Upper lobe of right lung (tissue), 1 donor: Measurements from ENCODE around the gene SLC2A6. TPM values are rescaled to one million over a fixed set of nuclear protein-coding genes. Genes with fewer than 3 reads are reported as not detected.

Source experiments
- ATAC-seq: fragments of 200-7000 bp; cut with Tn5 transposase; one replicate; pipeline ENCODE4 v1.9.1; 2020; ENCODE audit warnings: mild to moderate bottlenecking, moderate library complexity
- DNase-seq: peaks from one replicate; pipeline ENCODE4 v3.0.0-alpha.2; 2020
- H3K27ac ChIP-seq: fragments of 200-600 bp; one replicate; pipeline ENCODE4 v1.8.0; 2022
- H3K27me3 ChIP-seq: fragments of 200-600 bp; one replicate; pipeline ENCODE4 v1.8.0; 2022; ENCODE audit warnings: mild to moderate bottlenecking
- H3K36me3 ChIP-seq: fragments of 200-600 bp; one replicate; pipeline ENCODE4 v1.8.0; 2022
- H3K4me1 ChIP-seq: fragments of 200-600 bp; one replicate; pipeline ENCODE4 v1.8.0; 2022
- H3K4me3 ChIP-seq: fragments of 200-600 bp; one replicate; pipeline ENCODE4 v1.8.0; 2022; ENCODE audit warnings: mild to moderate bottlenecking
- H3K9me3 ChIP-seq: fragments of 200-600 bp; one replicate; pipeline ENCODE4 v1.8.0; 2022
- CTCF ChIP-seq: fragments of 200-600 bp; IDR thresholded peaks from one replicate; pipeline ENCODE4 v1.8.0; 2022; ENCODE audit warnings: antibody characterized with exemption
- intact Hi-C: fragments of 100-400 bp; cut with DNase I; formaldehyde crosslinking; loops from one replicate; pipeline ENCODE4 v1.11.0; 2022
- total RNA-seq: library from RNA; stranded (reverse); fragmentation: NEBNext Ultra II Directional; extraction: Animal tissue kit (Norgen Biotek cat#: 25700); gene quantifications from one replicate; pipeline ENCODE4 v1.2.1, GENCODE V29; 2021
- donor health status: DM: no; HTN: yes; CAD: no; lungs with severe emphysema.

SLC2A6 gene
- total RNA-seq, 1 donor from 2014 or later: 11.4 TPM

- Histone ChIP-seq H3K36me3 (no peaks in the 10 kb centered on the region), H3K27me3 (no peaks in the 10 kb centered on the region), H3K4me1 (no peaks in the 10 kb centered on the region), H3K27ac (no peak overlapping the region), H3K4me3 (no peak overlapping the region), H3K9me3 (no peaks in the 10 kb centered on the region)
- no peak for TF ChIP-seq CTCF
- ATAC-seq (peak; percentile 85), DNase-seq (peak; percentile 79)
- intact Hi-C loops: no loop called here
These were observed 29.1 kb downstream of the SLC2A6 start for GRCh38 chr9:133449760-133450159.

- Histone ChIP-seq H3K4me1 (no peaks in the 10 kb centered on the region), H3K27me3 (no peaks in the 10 kb centered on the region), H3K27ac (no peak overlapping the region), H3K4me3 (no peak overlapping the region), H3K36me3 (no peaks in the 10 kb centered on the region), H3K9me3 (no peaks in the 10 kb centered on the region)
- ATAC-seq (no peak), DNase-seq (no peak)
- no peak for TF ChIP-seq CTCF
- intact Hi-C loops: no loop called here
These were observed 30.4 kb downstream of the SLC2A6 start for GRCh38 chr9:133448487-133448972.

GRCh38 chr9:133445293-133445969 lies 33.5 kb downstream of the SLC2A6 start:
- H3K4me1 ChIP-seq: no peaks in the 10 kb centered on the region
- DNase-seq (no peak), ATAC-seq (no peak)
- no peak overlapping the region for H3K27ac ChIP-seq
- H3K36me3 ChIP-seq: no peaks in the 10 kb centered on the region
- intact Hi-C loops: no loop called here
- no peaks in the 10 kb centered on the region for H3K27me3 ChIP-seq
- no peak for TF ChIP-seq CTCF
- no peak overlapping the region for H3K4me3 ChIP-seq
- no peaks in the 10 kb centered on the region for H3K9me3 ChIP-seq

- intact Hi-C loops: no loop called here
- H3K36me3 ChIP-seq: no peaks in the 10 kb centered on the region
- no peak for TF ChIP-seq CTCF
- no peaks in the 10 kb centered on the region for H3K27me3 ChIP-seq
- H3K9me3 ChIP-seq: no peaks in the 10 kb centered on the region
- H3K27ac ChIP-seq: no peak overlapping the region
- no peak for DNase-seq
- no peak overlapping the region for H3K4me3 ChIP-seq
- H3K4me1 ChIP-seq: no peaks in the 10 kb centered on the region
- ATAC-seq: no peak
These were observed 34.9 kb downstream of the SLC2A6 start for GRCh38 chr9:133443982-133444381.

- no peak overlapping the region for H3K4me3 ChIP-seq
- H3K4me1 ChIP-seq: no peaks in the 10 kb centered on the region
- no peak for TF ChIP-seq CTCF
- no peaks in the 10 kb centered on the region for H3K36me3 ChIP-seq
- no peak overlapping the region for H3K27ac ChIP-seq
- no peaks in the 10 kb centered on the region for H3K27me3 ChIP-seq
- intact Hi-C loops: no loop called here
- DNase-seq: no peak
- ATAC-seq: no peak
- no peaks in the 10 kb centered on the region for H3K9me3 ChIP-seq
These were observed 35.7 kb downstream of the SLC2A6 start for GRCh38 chr9:133443248-133443647.
